Activated gamma-delta T cell (primary cell): ENCODE results near the gene PRKN.

Experiments used
- DNase-seq: peaks from one replicate; lab custom pipeline; 2025; lab: John Stamatoyannopoulos, UW

Gene PRKN

DNA sequence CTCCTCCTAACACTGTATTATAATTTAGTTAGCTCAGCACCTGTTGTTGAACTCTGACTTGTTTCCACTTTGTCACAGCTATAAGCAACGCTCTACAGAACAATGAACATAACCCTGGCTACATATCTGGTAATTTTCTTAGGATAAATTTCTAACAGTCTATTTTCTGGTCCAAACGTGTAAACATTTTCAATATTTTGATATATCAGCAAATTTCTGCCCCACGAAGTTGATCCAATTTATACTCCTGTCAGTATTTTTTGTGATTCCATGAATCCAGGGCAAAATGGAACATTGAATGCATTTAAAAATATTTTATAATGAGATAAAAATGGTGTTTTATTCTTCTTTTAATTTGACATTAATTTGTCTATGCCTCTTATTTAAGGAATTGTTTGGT is 1005.2 kb downstream of the PRKN start:
- no peak for DNase-seq

DNA sequence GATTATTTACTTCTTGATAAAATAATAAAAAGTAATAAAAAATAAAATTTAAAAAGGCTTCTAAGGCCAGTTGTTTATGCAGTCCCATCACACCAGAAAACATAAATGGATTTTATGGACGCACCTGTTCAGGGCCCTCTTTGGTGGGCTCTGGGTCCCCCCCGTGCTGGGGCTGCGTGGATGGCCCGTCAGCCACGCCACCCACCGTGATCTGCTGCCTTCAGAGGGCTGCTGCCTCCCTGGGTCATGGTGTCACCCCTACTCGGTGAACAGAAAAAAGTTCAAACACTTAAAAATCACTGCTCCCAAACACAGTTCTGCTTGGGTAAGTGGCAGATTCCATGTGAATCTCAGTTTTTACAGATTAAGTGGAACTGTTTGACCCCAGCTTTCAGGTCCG is 1006.1 kb downstream of the PRKN start:
- DNase-seq, result no peak

DNA sequence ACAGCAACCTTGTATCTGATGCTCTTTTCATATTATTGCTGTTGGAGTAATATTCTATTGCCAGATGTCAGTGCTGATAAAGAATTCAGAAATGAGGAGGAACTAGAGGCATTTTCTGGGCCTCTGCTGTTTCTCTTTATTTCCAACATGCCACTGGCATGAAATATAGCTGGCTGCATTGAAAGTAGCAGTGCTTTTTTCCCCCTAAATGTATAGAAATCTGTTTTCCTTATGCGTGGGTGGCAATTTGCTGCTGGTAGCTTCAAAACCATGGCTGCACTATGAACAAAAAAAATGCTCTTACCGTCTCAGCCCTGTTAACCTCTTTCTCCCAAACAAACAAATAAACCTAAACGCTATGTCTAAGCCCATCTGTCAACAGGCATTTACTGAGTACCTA is 1011.4 kb downstream of the PRKN start:
- no peak for DNase-seq

DNA sequence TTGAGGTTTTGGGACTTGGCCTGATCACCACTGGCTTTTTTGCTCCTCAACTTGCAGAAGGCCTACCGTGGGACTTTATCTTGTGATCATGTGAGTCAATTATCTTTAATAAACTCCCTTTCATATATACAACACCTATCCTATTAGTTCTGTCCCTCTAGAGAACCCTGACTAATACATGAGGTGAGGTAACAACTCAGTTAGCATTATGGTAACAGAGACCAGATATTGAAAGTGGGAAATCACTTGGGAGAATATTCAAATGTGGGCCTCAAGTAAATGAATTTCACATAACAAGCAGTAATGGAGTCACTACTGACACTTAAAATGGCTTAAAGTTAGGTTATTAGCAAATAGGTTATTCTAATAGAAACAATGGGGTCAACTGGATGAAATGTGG is 1015.6 kb downstream of the PRKN start:
- no peak for DNase-seq

DNA sequence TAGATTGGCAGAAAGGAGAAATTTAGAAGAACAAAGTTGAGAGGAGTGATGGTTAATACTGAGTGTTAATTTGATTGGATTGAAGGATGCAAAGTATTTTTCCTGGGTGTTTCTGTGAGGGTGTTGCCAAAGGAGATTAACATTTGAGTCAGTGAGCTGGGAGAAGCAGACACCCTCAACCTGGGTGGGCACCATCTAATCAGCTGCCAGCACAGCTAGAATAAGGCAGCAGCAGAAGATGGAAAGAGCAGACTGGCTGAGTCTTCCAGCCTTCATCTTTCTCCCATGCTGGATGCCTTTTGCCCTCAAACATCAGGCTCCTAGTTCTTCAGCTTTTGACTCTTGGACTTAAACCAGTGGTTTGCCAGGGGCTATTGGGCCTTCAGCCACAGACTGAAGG is 1016.1 kb downstream of the PRKN start:
- no peak for DNase-seq

DNA sequence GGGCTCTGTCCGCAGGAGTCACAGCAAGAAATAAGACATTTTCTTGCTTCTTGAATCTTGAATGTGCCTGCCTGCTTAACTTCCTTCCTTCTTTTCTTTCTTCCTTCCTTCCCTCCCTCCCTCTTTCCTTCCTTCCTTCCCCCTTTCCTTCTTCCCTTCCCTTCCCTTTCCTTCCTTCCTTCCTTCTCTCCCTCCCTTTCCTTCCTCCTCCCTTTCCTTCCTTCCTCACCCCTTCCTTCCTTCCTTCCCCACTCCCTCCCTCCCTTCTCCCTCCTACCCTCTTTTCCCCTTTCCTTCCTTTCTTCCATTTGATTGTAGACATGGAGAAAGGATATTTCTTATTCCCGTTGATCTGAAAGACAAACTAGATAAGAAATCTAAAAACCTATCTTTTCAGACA is 1016.9 kb downstream of the PRKN start:
- no peak for DNase-seq

DNA sequence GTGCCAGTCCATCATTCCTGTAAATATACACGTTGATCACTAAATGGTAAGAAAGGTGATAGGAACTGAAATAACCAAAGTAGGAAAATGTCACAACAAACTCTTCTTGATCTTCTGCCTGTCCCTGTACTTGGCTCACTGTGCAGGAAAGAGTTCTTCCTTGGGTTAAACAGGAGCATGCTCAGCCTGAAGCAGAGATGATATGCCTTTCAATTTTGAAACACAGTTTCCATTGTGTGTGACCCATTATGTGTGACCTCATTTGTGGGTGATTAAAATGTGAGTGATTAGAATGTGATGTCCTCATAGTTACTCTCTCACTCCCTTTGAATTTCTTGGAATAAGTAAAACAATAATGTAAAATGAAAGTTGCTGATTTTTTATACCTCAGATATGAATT is 1026.5 kb downstream of the PRKN start:
- DNase-seq, result no peak

DNA sequence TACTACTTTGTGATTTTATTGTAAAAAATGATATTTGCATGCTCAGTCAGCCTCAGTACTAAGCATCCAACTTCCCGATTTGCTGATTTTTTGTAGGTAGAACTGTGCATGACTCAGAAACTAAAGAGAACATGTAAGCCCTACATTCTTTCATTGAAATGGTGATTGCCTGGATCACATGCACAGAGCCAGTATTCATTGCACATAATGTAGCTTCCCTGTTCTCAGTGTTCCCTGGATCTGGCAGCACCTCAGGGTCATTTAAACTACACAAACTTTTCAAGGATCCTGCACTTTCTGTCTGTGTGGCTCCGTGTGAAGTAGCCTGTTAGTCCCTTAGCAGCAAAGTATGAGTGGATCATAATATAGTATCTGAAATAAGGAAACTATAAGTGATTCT is 1030.8 kb downstream of the PRKN start:
- DNase-seq, result no peak

DNA sequence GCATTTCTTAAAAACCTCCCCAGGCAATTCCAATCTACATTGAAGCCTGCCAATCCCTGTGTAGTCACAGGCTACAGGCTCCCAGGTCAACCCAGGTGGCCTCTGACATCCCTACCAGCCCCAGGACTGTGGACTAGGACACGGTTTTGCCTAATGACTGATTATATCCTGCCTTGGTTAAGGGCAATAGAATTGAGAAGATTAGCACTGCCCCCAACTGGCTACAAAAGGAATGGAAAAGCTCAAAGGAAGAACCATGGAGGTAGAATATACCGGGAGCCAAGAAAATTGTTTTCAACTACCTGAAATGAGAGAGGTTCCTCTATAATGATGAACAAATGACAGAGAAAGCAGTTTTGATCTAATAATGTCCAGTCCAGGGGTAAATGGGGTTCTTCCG is 1032.6 kb downstream of the PRKN start:
- DNase-seq, result no peak

DNA sequence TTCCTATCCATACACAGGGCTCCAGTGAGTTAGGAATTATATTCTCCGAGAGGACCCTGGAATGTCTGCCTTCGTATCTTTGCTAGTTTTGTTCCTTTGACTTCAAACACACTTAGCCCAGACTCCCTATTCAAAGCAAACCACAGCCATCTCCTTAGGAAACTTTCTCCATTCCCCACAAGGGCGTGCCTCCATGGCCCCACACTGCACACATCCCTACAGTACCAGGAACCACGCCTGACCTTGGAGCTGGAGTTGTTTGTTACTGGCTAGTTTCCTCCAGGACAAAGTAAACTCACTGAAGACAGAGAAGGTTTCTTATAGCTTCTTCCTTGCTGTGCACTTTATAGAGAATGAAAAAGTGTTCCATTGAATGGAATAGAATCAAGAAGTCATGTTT is 1040.9 kb downstream of the PRKN start:
- DNase-seq, result no peak

DNA sequence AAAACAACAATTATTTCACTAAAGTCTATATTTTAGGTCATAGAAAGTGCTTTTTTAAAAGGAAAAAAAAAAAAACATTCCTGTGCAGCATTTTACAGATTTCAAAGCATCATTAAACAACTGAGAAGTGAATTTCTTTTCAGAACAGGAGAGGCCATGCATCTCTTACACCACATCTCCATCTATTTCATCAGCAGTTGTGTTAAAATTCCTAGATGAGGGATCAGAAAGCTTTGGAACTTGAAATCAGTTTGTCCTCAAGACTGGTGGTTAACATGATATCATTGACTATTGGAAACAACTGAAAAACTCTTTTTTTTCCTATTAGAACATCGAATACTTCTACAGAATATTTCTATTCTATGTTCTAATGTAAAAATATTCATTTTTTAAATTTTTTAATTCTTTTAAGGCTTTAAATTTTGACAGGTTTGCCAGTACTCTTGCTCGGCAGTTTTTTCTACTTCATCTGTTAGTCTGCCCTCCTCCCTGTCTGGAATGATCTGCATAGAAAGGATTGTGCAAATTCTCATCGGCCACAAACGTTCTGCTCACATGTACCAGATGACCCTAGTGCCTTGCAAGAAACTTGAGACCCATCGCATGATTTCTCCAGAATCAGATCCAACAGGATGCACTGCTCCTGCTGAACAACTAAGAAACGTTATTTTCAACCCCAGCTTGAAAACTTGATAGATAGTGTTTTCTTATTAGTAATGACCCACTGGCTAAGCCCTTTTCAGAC is 1042.7 kb downstream of the PRKN start:
- DNase-seq, result no peak

DNA sequence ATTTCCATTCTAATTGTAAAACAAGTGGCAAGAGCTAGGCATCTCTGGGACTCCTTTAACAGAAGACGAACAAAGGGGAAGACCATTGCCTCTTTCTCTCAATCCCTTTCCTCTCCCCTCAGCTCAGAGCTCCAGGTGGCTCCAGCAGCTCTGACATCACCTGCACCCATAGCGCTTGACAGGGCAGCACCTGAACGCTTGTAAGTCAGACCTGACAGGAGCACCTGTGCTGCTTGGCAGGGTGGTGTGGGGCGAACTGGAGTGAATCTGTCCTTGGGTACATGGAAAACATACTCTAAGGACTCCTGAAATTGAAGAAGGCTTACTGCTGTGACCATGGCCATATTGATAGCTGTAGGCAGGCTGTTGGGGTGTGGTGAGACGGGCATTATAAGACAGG is 1044.2 kb downstream of the PRKN start:
- no peak for DNase-seq

DNA sequence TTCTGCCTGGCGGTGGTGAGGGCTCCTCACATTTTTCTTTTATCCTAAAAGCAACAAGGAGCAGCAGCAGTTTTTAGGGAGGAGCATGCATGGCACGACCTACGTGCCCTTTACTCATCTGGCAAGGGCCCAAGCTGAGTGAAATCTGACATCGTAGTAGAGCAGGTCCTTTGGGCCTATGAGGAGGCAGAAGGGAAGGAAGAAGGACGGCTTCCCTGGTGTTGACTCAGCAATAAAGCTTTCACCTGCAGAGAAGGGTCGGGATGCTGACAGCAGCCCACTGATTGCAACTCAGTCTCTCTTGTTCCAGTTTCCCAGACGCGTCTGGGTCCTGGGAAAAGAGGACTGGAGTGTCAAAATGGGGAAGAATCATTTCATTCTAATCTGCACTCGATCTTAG is 1044.6 kb downstream of the PRKN start:
- no peak for DNase-seq

DNA sequence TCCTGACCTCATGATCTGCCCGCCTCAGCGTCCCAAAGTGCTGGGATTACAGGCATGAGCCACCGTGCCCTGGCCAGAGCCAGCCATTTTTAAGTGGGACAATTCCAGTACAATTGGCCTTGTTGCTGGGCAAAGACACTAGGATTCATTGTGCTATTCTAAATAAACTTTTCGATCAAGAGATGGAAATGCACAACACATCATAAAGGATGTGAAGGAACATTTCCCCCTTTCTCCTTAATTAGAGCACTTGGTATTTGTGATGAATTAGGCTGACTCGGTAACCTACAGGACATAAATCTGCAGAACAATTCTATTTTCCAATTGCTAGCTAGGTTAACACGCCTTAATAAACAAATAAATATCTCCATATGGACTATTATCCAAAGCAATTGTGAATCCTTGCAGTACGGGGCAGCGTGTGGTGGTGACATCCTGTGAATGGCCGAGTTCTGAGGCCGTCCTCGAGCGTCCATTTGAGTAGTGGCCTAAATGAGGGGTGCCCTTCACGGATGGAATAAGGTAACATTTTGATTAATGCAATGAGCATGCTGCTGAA is 1047.5 kb downstream of the PRKN start:
- DNase-seq, result no peak

DNA sequence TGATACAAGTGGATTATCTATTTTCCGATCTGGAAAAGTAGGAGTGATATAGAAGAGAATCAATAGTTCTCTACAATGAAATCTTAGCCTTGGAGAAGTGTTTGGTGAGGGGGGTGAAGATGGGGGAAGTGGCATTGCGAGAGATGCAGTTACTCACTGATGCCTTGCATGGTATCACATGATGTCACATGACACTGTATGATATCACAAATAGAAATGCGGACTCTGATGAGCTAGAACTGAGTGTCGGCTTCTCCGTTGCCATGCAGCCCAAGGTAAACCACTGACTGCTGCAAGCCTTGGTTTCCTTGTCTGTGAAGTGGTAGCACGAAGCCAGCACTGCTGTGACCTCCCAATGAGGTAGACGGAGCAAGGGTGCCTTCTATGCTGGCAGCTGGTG is 1050.4 kb downstream of the PRKN start:
- no peak for DNase-seq

DNA sequence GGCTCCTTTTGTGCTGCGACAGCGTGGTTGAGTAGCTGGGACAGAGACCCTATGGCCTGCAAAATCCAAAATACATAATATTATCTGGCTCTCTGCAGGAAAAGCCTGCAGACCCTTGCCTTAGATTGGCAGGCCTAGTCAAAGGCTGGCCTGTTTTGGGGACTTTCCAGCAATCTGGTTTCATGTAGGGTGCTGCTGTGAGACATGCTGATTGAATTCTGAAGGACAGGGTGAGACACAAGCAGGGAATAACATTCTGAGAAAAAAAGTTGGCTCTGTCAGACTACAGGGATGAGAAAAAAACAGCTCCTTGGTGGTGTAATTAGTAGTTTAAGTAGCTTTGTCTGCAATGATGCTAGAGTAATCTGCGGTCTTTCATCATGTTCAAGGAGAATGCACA is 1051.0 kb downstream of the PRKN start:
- no peak for DNase-seq

DNA sequence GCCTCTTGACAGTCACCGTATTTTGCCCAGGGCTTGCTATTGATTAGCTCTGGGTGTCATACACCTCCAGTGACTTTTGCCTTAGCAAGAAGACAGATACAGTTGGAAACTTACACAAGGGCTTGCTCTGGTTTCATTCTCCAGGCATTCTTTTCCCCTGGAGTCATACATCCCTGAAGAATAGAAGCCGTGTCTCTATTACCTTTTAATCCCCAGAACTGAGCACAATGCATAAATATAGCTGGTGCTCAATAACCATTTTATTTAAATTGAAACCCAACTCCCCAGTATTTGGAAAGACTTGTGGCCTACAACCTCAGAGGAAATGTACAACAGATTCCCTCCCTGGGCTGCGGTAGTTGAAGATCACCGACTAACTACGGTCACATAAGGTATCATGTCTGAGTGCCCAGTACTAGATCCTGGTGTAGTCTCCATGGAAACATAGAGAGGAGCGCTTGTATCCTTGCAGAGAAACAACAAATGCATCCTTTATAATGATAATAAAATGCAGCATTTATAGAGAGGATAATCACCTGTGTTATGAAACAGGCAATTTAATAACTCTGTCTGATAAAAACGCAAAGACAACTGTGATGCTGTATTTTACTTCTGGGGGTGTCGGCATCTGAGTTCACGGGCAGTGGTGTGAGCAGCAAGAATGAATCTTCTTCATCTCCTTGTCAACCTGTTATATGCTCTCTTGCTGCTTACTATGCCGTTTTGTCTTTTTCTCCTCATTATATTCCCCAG is 1052.5 kb downstream of the PRKN start:
- DNase-seq, result no peak

DNA sequence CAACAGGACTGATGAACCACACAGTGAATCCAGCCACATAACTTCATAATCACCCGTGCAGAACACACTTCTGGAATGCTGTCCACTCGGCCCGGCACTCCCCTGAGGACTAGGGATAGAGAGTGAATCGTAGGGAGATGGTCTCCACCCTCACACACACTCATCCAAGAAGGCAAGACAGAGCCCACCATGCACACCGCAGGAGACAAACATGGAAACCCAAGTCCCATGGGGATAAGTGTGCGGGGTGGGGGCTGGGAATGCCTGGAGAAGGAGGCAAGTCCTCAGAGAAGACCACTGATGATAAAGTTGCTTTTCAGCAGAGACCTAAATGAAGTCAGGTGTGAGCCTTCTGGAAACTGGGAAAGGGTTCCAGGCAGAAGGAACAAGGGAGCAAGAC is 1054.5 kb downstream of the PRKN start:
- no peak for DNase-seq

DNA sequence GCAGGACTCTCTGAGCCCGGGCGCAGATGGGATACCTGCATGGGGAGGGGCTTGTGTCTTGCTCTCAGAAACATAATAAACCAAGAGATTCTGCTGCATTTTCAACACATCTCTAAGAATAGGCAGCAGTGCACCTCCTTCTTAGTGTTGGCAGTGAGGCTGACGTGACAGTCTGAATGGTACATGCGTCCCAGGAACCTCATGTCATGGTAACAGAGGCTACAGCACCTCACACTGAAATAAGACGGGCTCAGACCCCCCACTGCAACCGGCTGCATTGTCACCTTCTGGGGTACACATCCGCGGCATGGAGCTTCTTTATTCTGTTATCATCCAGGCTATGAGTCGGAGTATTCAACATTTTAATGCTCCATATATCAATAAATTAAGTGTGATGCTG is 1056.4 kb downstream of the PRKN start:
- no peak for DNase-seq

DNA sequence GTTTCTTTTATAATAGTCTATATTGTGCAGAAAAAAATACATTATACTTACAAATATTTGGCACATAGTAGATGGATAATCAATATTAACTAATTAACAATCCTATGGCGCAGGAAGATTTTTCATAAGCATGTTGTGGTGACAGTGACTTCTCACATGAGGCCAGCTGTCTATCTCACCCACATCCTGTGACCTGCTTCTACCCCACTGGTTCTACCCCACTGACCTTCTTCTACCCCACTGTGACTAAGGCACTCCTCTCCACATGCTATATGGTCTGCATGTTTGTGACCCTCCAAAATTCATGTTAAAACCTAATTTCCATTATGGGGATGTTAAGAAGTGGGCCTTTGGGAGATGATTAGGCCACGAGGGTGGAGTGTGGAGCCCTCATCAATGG is 1058.9 kb downstream of the PRKN start:
- no peak for DNase-seq

DNA sequence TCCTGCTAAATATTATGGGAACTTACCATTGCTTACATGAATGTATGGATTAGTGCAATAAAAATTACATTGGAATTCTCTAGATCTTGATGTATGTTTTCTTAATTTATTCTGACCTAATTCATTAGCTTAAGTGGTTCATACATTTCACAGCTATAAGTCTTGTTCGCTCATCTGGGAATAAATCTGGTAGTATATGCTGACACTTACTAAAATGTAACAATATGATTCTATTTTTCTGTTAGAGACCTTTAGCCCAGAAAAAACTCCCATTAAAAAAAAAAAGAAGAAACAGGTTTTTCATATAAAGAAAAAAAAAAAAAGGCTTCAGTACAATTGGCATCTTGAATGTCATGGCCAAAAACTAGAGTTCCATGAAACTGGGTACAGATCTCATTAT is 1059.6 kb downstream of the PRKN start:
- no peak for DNase-seq

DNA sequence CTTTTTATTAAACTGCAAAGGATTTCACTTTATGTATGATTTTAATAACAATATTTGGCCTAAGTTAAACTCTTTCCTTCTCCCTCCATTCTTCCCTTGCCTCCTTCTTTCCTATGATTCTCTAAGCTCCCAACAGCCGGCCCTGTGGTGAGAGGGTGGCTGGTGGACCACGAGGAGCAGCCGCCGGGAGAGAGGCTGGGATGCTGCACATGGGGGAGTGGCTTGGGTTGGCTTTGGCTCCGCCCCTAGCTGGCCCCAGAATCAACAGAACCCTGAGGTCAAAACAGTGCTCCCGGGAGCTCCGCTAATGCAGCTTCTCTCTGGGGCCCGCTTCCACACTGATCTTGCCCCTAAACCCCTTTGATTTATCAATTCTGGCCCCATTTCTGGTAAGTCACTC is 1063.9 kb downstream of the PRKN start:
- DNase-seq, result no peak
